BJ (cell line): ENCODE data around the gene ATXN2. TPM values are rescaled to one million over a fixed set of nuclear protein-coding genes. Genes with fewer than 3 reads are reported as not detected.
"Not testable (repeated sequence)": the region's sequence is repeated elsewhere in the genome, so short reads cannot be mapped to it uniquely, and the experiment has no call there.

Experiments
- CTCF ChIA-PET: fragments of 350-600 bp; formaldehyde crosslinking; extraction: SDS; loops from one replicate; lab custom pipeline; 2021; ENCODE audit warnings: antibody characterized with exemption, inconsistent platforms; lab: Yijun Ruan, JAX
- POLR2A ChIA-PET: fragments of 300-600 bp; sonication (Branson Sonifier 250); formaldehyde crosslinking; extraction: SDS; loops from one replicate; lab custom pipeline; 2021; ENCODE audit warnings: antibody characterized with exemption; lab: Charles Lee
- DNase-seq: peaks from one replicate; pipeline ENCODE4 v3.0.0-alpha.2; 2011; ENCODE audit warnings: low read depth
- H3K27me3 ChIP-seq: 2 replicates; pipeline ENCODE4 v1.6.0; 2011; ENCODE audit warnings: low read length; ENCODE audit not compliant: control insufficient read depth, insufficient read depth
- H3K36me3 ChIP-seq: 2 replicates; pipeline ENCODE4 v1.5.1; 2011; ENCODE audit warnings: low read length; ENCODE audit not compliant: control insufficient read depth, insufficient read depth
- H3K4me3 ChIP-seq: 2 replicates; pipeline ENCODE4 v1.5.1; 2011; ENCODE audit warnings: low read depth, mild to moderate bottlenecking, control low read depth, low read length
- CTCF ChIP-seq: IDR thresholded peaks from 2 replicates; pipeline ENCODE4 v1.5.1; 2011; ENCODE audit warnings: low read depth, mild to moderate bottlenecking, control low read depth, inconsistent platforms, low read length, moderate library complexity; ENCODE audit not compliant: insufficient read depth
- polyA plus RNA-seq: library from polyadenylated mRNA; depleted of rRNA; stranded (reverse); fragments of >200 nt; gene quantifications from 2 replicates; pipeline ENCODE4 v1.2.3, GENCODE V29; 2011

ATXN2 gene
- polyA plus RNA-seq, 1 experiment, result 30.3 TPM

DNA sequence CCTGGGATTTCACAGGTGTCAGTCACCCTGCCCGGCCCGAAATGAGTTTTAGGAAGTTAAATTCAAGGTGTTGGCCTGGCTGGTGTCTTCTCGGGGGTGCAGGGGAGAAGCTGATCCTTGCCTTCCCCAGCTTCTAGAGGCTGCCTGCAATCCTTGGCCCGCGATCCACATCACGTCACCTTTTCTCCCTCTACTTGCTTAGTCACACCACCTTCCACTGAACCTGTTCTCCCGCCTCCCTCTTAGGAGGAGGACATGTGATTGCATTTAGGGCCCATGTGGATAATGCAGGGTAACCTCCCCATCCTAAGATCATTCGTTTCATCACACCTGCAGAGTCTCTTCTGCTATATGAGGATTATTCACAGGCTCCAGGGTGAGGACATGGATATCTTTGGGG is 25.4 kb upstream of the ATXN2 start:
- POLR2A ChIA-PET, result no interaction called here

DNA sequence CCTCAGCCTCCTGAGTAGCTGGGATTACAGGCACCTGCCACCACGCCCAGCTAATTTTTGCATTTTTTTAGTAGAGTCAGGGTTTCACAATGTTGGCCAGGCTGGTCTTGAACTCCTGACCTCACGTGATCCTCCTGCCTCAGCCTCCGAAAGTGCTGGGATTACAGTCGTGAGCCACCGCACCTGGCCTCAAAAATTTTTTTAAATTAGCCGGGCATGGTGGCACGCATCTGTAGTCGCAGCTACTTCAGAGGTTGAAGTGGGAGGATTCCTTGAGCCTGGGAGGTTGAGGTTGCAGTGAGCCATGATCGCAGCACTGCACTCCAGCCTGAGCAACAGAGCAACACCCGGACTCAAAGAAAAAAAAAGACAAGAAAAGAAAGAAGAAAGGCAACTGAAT is 18.7 kb upstream of the ATXN2 start:
- DNase-seq, H3K27me3 ChIP-seq, H3K36me3 ChIP-seq, H3K4me3 ChIP-seq, POLR2A ChIA-PET: not testable (repeated sequence)
- CTCF ChIA-PET, result interaction anchor here (0.6 to 1.4 kb wide), 2 partner anchors 10 to 12 kb away, joined by 3 to 5 read pairs; no protein-coding TSS in a partner anchor

More for the DNA sequence above, 25.4 kb upstream of the ATXN2 start:
- DNase-seq, result no peak
- Histone ChIP-seq H3K4me3 (no peak overlapping the region), H3K36me3 (no peaks in the 10 kb centered on the region), H3K27me3 (no peaks in the 10 kb centered on the region)
- CTCF ChIA-PET, result no interaction called here
- TF ChIP-seq CTCF, result no peak

- no peak overlapping the region for H3K4me3 ChIP-seq
- TF ChIP-seq CTCF, result no peak
- ChIA-PET CTCF (interaction anchor here (1.7 kb wide), 1 partner anchor 19 kb away, joined by 4 read pairs; no protein-coding TSS in a partner anchor), POLR2A (no interaction called here)
- DNase-seq, result no peak
- no peaks in the 10 kb centered on the region for H3K36me3 ChIP-seq
- H3K27me3 ChIP-seq, result no peaks in the 10 kb centered on the region
Measured at GRCh38 chr12:111616177-111616623, 17.1 kb upstream of the ATXN2 start.

GRCh38 chr12:111607239-111607638 is 8.1 kb upstream of the ATXN2 start:
- Histone ChIP-seq H3K4me3 (no peak overlapping the region), H3K27me3 (no peaks in the 10 kb centered on the region), H3K36me3 (no peaks in the 10 kb centered on the region)
- DNase-seq, result no peak
- POLR2A ChIA-PET, result no interaction called here
- TF ChIP-seq CTCF, result no peak
- CTCF ChIA-PET, result no interaction called here

- DNase-seq, result no peak
- no peaks in the 10 kb centered on the region for H3K36me3 ChIP-seq
- no peak for TF ChIP-seq CTCF
- CTCF ChIA-PET, result no interaction called here
- H3K27me3 ChIP-seq, result no peaks in the 10 kb centered on the region
- no peak overlapping the region for H3K4me3 ChIP-seq
- POLR2A ChIA-PET, result interaction anchor here (0.5 kb wide), 1 partner anchor 47 kb away, joined by 5 read pairs; no protein-coding TSS in a partner anchor
Measured at GRCh38 chr12:111606767-111607230, 7.7 kb upstream of the ATXN2 start.
